ENCODE measurements around the gene GBE1.
"Not testable (repeated sequence)": the region's sequence is repeated elsewhere in the genome, so short reads cannot be mapped to it uniquely, and the experiment has no call there.

The GBE1 gene

GRCh38 chr3:81518945-81519344, 242.5 kb downstream of the GBE1 start:
- no peak for DNase-seq

GRCh38 chr3:81516042-81516441, 245.4 kb downstream of the GBE1 start:
- no peak for DNase-seq

- no peak for DNase-seq
These were observed 247.9 kb downstream of the GBE1 start for GRCh38 chr3:81513591-81513990.

GRCh38 chr3:81503026-81503425, 258.4 kb downstream of the GBE1 start:
- DNase-seq: no peak

GRCh38 chr3:81502236-81502635, 259.2 kb downstream of the GBE1 start:
- no peak for DNase-seq

- DNase-seq: no peak
These were observed 261.4 kb downstream of the GBE1 start for GRCh38 chr3:81500039-81500438.

- no peak for DNase-seq
These were observed 263.7 kb downstream of the GBE1 start for GRCh38 chr3:81497572-81498251.

- no peak for DNase-seq
These were observed 264.9 kb downstream of the GBE1 start for GRCh38 chr3:81496407-81497104.

- not testable (repeated sequence) for DNase-seq
These were observed 269.0 kb downstream of the GBE1 start for GRCh38 chr3:81492471-81492870.

GRCh38 chr3:81492040-81492439, 269.4 kb downstream of the GBE1 start:
- no peak for DNase-seq

- DNase-seq: peak; percentile 70
These were observed 270.7 kb downstream of the GBE1 start for GRCh38 chr3:81490541-81491288.

- DNase-seq: no peak
These were observed 276.0 kb downstream of the GBE1 start for GRCh38 chr3:81485444-81485865.

GRCh38 chr3:81484520-81484919, 276.9 kb downstream of the GBE1 start:
- no peak for DNase-seq

- no peak for DNase-seq
These were observed 278.4 kb downstream of the GBE1 start for GRCh38 chr3:81483046-81483445.

- DNase-seq: no peak
These were observed 283.7 kb downstream of the GBE1 start for GRCh38 chr3:81477740-81478139.

- DNase-seq: peak; percentile 14
These were observed 284.8 kb downstream of the GBE1 start for GRCh38 chr3:81476692-81477091.

- no peak for DNase-seq
These were observed 288.7 kb downstream of the GBE1 start for GRCh38 chr3:81472600-81473362.

- DNase-seq: no peak
These were observed 290.7 kb downstream of the GBE1 start for GRCh38 chr3:81470524-81471278.

- no peak for DNase-seq
These were observed 293.1 kb downstream of the GBE1 start for GRCh38 chr3:81468391-81468790.

GRCh38 chr3:81466201-81466560, 295.3 kb downstream of the GBE1 start:
- DNase-seq: no peak

- DNase-seq: no peak
These were observed 295.8 kb downstream of the GBE1 start for GRCh38 chr3:81465510-81466200.

GRCh38 chr3:81463781-81464180, 297.7 kb downstream of the GBE1 start:
- no peak for DNase-seq

All from retina (tissue), 1 donor.